HL-60 (cell line): ENCODE data around the gene SEC14L2.

Experiments
- DNase-seq, 2 experiments: peaks; one replicate each; pipeline ENCODE4 v3.0.0-alpha.2; 2010 to 2020; ENCODE audit warnings: low read depth in 1 of 2, low spot score in 1 of 2
- H3K27ac ChIP-seq: fragments of 250-450 bp; sonication (Bioruptor Pico); replicated peaks from 2 replicates; pipeline ENCODE4 v1.5.1; 2020; ENCODE audit warnings: mild to moderate bottlenecking, moderate library complexity
- H3K27me3 ChIP-seq: fragments of 250-450 bp; sonication (Bioruptor Pico); 2 replicates; pipeline ENCODE4 v1.5.1; 2021; ENCODE audit warnings: mild to moderate bottlenecking, moderate library complexity; ENCODE audit not compliant: insufficient read depth, poor library complexity, severe bottlenecking
- H3K4me3 ChIP-seq: replicated peaks from 2 replicates; pipeline ENCODE4 v1.5.1; 2011; ENCODE audit warnings: mild to moderate bottlenecking, control low read depth, low read length; ENCODE audit not compliant: insufficient read depth
- CTCF ChIP-seq: IDR thresholded peaks from one replicate; pipeline ENCODE4 v1.5.1; 2011; ENCODE audit warnings: low read length, control low read depth, inconsistent platforms; ENCODE audit not compliant: insufficient read depth
- GABPA ChIP-seq: IDR thresholded peaks from 2 replicates; pipeline ENCODE4 v1.6.1; 2012; ENCODE audit warnings: low read depth
- POLR2AphosphoS5 ChIP-seq: IDR thresholded peaks from 2 replicates; pipeline ENCODE4 v1.6.1; 2012; ENCODE audit warnings: low read depth
- REST ChIP-seq: IDR thresholded peaks from 2 replicates; pipeline ENCODE4 v1.6.1; 2012; ENCODE audit warnings: low read depth; ENCODE audit not compliant: insufficient replicate concordance
- SPI1 ChIP-seq: IDR thresholded peaks from 2 replicates; pipeline ENCODE4 v1.6.1; 2012; ENCODE audit warnings: low read depth, mild to moderate bottlenecking, borderline replicate concordance

The SEC14L2 gene

GRCh38 chr22:30424534-30425326 is 27.9 kb downstream of the SEC14L2 start:
- Histone ChIP-seq H3K27ac (peak overlapping the region; percentile 58), H3K27me3 (no peaks in the 10 kb centered on the region), H3K4me3 (peak overlapping the region; percentile 70)
- TF ChIP-seq POLR2AphosphoS5 (no peak), GABPA (no peak), SPI1 (no peak), REST (no peak), CTCF (no peak)
- DNase-seq: peak; percentile 20 to 26

- Histone ChIP-seq H3K27ac (peak overlapping the region; percentile 75), H3K4me3 (peak overlapping the region; percentile 70), H3K27me3 (no peaks in the 10 kb centered on the region)
- TF ChIP-seq POLR2AphosphoS5: no peak
- no peak for TF ChIP-seq REST
- no peak for TF ChIP-seq GABPA
- TF ChIP-seq CTCF: no peak
- TF ChIP-seq SPI1: no peak
- DNase-seq: peak in 1 of 2 experiments; percentile 11
Observed at GRCh38 chr22:30425327-30425615, 28.5 kb downstream of the SEC14L2 start.

- H3K4me3 ChIP-seq: peak within 1 kb of the TSS; percentile 70
- no peak for TF ChIP-seq CTCF
- no peak for TF ChIP-seq GABPA
- no peak for TF ChIP-seq POLR2AphosphoS5
- no peak for TF ChIP-seq REST
- no peak for TF ChIP-seq SPI1
- peak; percentile 66 to 70 for DNase-seq
- no peaks in the 10 kb centered on the region for H3K27me3 ChIP-seq
- peak within 1 kb of the TSS; percentile 75 for H3K27ac ChIP-seq
Observed at GRCh38 chr22:30425616-30426387, 29.0 kb downstream of the SEC14L2 start, which contains the start of gene MTFP1. Gene MTFP1, plus strand, starts transcription at chr22:30425768. Its CDS starts 112 bp downstream, at chr22:30425880.
